ENCODE data around the gene TMEM231.

TMEM231 gene

GRCh38 chr16:75494661-75495075 is 61.4 kb downstream of the TMEM231 start:
- in situ Hi-C loops (cut with HindIII; ENCODE audit: low sequenced_read_pairs): no loop called here

DNA sequence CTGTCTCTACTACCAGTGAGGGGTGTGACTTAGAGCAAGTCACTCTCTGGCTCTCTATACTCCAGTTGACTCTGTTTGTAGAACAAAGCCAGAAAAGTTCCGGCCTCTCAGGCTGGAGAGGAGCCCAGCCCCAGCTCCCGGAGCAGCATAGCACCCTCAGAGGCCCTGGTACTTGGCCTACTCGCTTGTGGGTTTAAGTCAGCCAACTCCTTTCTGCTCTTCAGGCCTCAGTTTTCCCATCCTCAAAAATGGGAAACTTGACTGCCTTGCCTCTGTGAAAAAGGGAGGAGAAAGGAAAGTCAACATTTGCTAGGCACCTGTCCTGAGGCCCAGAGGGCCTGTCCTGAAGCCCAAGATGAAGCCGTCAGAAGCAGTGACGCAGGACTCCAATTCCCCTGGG is 61.9 kb downstream of the TMEM231 start:
- in situ Hi-C loops (cut with HindIII; ENCODE audit: low sequenced_read_pairs): no loop called here

DNA sequence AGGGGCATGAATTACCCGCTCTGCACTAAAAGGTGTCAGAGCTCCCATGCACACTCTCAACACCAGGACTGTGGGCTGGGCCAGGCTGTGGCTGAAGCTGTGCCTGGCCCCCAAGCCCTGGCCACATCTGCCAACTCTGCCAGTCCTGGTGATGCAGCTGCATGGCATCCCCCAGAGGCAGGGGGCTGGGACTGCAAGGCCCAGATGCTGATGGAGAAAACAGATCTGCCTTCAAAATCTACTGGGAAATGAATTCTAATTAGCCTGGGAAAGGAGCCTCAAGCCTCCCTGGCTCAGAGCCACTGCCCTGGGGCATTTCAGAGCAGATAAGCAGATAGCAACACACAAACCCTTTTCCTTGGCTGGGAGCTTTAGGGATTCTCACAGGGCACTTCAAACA is 64.2 kb downstream of the TMEM231 start:
- in situ Hi-C loops (cut with HindIII; ENCODE audit: low sequenced_read_pairs): no loop called here

DNA sequence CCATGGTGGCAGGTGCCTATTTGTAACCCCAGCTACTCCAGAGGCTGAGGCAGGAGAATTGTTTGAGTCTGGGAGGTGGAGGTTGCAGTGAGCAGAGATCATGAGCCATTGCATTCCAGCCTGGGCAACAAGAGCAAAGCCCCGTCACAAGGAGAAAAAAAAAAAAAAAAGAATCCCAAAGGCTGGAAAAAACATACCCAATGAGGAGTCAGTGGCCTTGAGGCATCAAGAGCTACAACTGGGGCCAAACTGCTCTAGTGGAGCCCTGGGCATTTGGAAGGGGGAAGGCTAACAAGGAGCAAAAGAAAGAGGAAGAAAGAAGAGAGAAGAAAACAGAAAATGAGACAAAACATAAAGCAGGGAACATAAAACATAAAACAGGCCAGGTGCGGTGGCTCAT is 67.7 kb downstream of the TMEM231 start:
- in situ Hi-C loops (cut with HindIII; ENCODE audit: low sequenced_read_pairs): no loop called here

All from DLD1 (cell line).